DOHH2 (cell line): Measurements from ENCODE around the gene UBAC2.

Experiments used
- CTCF ChIP-seq: fragments of 200-600 bp; sonication (generic); IDR thresholded peaks from one replicate; pipeline ENCODE4 v1.5.1; 2014; ENCODE audit warnings: antibody characterized with exemption, mild to moderate bottlenecking, low read depth, low read length; ENCODE audit not compliant: poor library complexity, severe bottlenecking
- EZH2phosphoT487 ChIP-seq: fragments of 200-600 bp; sonication (generic); IDR thresholded peaks from 2 replicates; pipeline ENCODE4 v1.6.1; 2017; ENCODE audit warnings: borderline replicate concordance, mild to moderate bottlenecking, antibody characterized with exemption, low read length, moderate library complexity, mixed read lengths

DNA sequence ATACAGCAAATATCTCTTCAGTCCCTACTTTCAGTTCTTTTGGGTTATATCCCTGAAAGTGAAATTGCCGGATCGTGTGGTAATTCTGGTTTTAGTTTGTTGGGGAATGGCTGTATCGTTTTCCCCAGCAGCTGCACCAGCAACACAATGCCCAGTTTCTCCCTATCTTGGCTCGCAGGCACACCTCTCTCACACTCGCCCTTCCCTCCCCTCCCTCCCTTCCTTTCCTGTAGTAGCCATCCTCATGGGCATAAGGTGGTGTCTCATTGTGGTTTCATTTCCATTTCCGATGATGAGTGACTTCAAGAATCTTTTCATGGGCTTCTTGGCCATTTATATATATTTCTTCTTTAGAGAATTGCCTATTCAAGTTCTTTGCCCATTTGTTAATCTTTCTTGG is 66.2 kb downstream of the UBAC2 start:
- TF ChIP-seq CTCF (no peak), EZH2phosphoT487 (no peak)
